ENCODE results near the gene CDKN2B. TPM values are rescaled to one million over a fixed set of nuclear protein-coding genes. Genes with fewer than 3 reads are reported as not detected.
A peak's percentile ranks its signal among the peaks of the same experiment; 100 is the strongest.

Gene CDKN2B
- total and polyA plus RNA-seq, 3 experiments from 2014 or later: 0.09 to 0.16 TPM; not detected in 1

DNA sequence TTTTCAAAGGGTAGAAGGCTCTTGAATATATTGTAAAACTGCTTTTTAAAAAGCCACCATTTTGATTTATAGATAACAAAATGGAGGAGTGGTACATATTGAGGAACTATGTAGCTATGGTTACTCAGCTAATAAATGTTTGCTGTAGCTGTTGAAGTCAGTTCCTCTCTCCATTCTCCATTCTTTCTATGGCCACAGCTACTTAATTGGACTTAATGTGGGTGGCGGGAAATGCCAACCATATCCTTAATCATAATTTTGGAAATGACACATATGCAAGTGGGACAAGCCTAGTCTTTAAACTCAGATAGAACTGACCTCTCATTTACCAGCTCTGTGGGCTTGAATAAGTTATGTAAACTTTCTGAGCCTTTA, 25.6 kb downstream of the CDKN2B start:
- CTCF ChIA-PET: interaction anchor here (2.0 kb wide), 1 partner anchor 25 kb away, joined by 11 read pairs; the partner anchor contains the start of gene CDKN2B
- H3K27me3 Mint-ChIP-seq: peaks cover 28 to 71% of the 10 kb centered on the region in 2 donors

GRCh38 chr9:21982861-21983560, 26.1 kb downstream of the CDKN2B start:
- H3K27ac ChIP-seq (ENCODE audit: low read depth, low read length): no peak overlapping the region
- no peak for DNase-seq
- Mint-ChIP-seq H3K4me3 (no peak overlapping the region), H3K4me1 (peaks cover 0 to 7% (median 2%) of the 10 kb centered on the region in 3 donors), H3K9me3 (no peaks in the 10 kb centered on the region), H3K27ac (no peak overlapping the region), H3K36me3 (no peaks in the 10 kb centered on the region), H3K27me3 (peaks cover 30 to 71% of the 10 kb centered on the region in 2 donors)
- H3K4me1 ChIP-seq (ENCODE audit: insufficient read depth, low read length): no peaks in the 10 kb centered on the region
- no peaks in the 10 kb centered on the region for H3K36me3 ChIP-seq (ENCODE audit: insufficient read depth, low read length)
- ChIA-PET POLR2A (no interaction called here), CTCF (interaction anchor here (0.9 to 2.0 kb wide), 2 partner anchors 14 to 25 kb away, joined by 3 to 11 read pairs; partner anchors contain the start of gene CDKN2B)
- no peak overlapping the region for H3K4me3 ChIP-seq (ENCODE audit: low read length)
- H3K9me3 ChIP-seq (ENCODE audit: low read length): no peaks in the 10 kb centered on the region
- peaks cover 22% of the 10 kb centered on the region for H3K27me3 ChIP-seq (ENCODE audit: insufficient read depth, low read length, poor library complexity, severe bottlenecking)

More for the DNA sequence above, 25.6 kb downstream of the CDKN2B start:
- H3K4me1 ChIP-seq (ENCODE audit: insufficient read depth, low read length): no peaks in the 10 kb centered on the region
- POLR2A ChIA-PET: no interaction called here
- Mint-ChIP-seq H3K4me1 (peaks cover 0 to 7% (median 2%) of the 10 kb centered on the region in 3 donors), H3K27ac (no peak overlapping the region), H3K9me3 (no peaks in the 10 kb centered on the region), H3K4me3 (no peak overlapping the region), H3K36me3 (no peaks in the 10 kb centered on the region)
- H3K36me3 ChIP-seq (ENCODE audit: insufficient read depth, low read length): no peaks in the 10 kb centered on the region
- peaks cover 26% of the 10 kb centered on the region for H3K27me3 ChIP-seq (ENCODE audit: insufficient read depth, low read length, poor library complexity, severe bottlenecking)
- H3K9me3 ChIP-seq (ENCODE audit: low read length): no peaks in the 10 kb centered on the region
- no peak overlapping the region for H3K4me3 ChIP-seq (ENCODE audit: low read length)
- DNase-seq: no peak
- H3K27ac ChIP-seq (ENCODE audit: low read depth, low read length): no peak overlapping the region

DNA sequence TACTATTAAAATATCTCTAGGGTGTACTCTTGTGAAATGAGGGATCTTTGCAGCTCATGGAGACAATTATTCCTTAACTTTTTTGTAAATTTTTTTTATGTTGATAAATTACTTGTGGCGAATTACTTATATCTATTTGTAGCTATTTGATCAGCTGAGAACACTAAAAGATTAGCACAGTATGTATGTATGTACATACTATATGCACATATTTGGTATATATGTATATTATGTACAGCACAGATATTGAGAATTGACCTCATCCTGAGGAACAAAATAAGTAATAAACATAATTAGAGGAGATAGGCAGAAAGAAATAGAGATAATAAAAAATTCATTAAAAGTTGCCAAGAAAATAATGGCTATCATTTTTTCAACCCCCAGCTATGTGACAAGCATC, 26.7 kb downstream of the CDKN2B start:
- no peak overlapping the region for H3K27ac Mint-ChIP-seq
- H3K4me1 ChIP-seq (ENCODE audit: insufficient read depth, low read length): no peaks in the 10 kb centered on the region
- CTCF ChIA-PET: interaction anchor here (0.9 to 2.0 kb wide), 2 partner anchors 13 to 26 kb away, joined by 3 to 11 read pairs; partner anchors contain the start of gene CDKN2B
- peaks cover 28% of the 10 kb centered on the region for H3K27me3 ChIP-seq (ENCODE audit: insufficient read depth, low read length, poor library complexity, severe bottlenecking)
- H3K9me3 ChIP-seq (ENCODE audit: low read length): no peaks in the 10 kb centered on the region
- peaks cover 0 to 7% (median 2%) of the 10 kb centered on the region in 3 donors for H3K4me1 Mint-ChIP-seq
- no peaks in the 10 kb centered on the region for H3K36me3 ChIP-seq (ENCODE audit: insufficient read depth, low read length)
- H3K9me3 Mint-ChIP-seq: no peaks in the 10 kb centered on the region
- H3K36me3 Mint-ChIP-seq: no peaks in the 10 kb centered on the region
- POLR2A ChIA-PET: no interaction called here
- H3K4me3 Mint-ChIP-seq: no peak overlapping the region
- H3K27ac ChIP-seq (ENCODE audit: low read depth, low read length): no peak overlapping the region
- peaks cover 36 to 74% of the 10 kb centered on the region in 2 donors for H3K27me3 Mint-ChIP-seq
- no peak for DNase-seq
- H3K4me3 ChIP-seq (ENCODE audit: low read length): no peak overlapping the region

DNA sequence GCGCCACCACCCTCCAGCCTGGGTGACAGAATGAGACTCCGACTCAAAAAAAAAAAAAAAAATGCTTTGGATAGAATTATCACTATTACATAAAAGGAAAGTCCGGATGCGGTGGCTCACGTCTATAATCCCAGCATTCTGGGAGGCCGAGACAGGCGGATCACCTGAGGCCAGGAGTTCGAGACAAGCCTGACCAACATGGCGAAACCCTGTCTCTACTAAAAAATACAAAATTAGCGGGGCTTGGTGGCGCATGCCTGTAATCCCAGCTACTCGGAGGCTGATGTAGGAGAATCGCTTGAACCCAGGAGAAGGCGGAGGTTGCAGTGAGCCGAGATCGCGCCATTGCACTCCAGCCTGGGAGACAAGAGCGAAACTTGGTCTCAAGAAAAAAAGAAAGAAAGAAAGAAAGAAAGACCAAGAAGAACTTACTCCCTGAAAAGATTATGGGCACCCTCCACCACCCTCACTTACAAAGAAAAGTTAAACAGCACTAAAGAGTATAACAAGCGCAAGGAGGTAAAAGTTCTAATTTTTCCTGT, 32.7 kb downstream of the CDKN2B start:
- no peaks in the 10 kb centered on the region for H3K36me3 ChIP-seq (ENCODE audit: insufficient read depth, low read length)
- H3K4me1 ChIP-seq (ENCODE audit: insufficient read depth, low read length): peaks cover 16% of the 10 kb centered on the region
- POLR2A ChIA-PET: no interaction called here
- peaks cover 72% of the 10 kb centered on the region for H3K27me3 ChIP-seq (ENCODE audit: insufficient read depth, low read length, poor library complexity, severe bottlenecking)
- no peak overlapping the region for H3K27ac ChIP-seq (ENCODE audit: low read depth, low read length)
- CTCF ChIA-PET: interaction anchor here (0.7 to 1.6 kb wide), 3 partner anchors 10 to 32 kb away, joined by 3 to 6 read pairs (median 4); partner anchors contain the start of gene CDKN2B-AS1
- H3K27me3 Mint-ChIP-seq: peaks cover 83 to 88% of the 10 kb centered on the region in 2 donors
- H3K4me3 Mint-ChIP-seq: peak overlapping the region in 1 of 7 donors; percentile 32
- H3K4me1 Mint-ChIP-seq: peaks cover 14 to 19% (median 18%) of the 10 kb centered on the region in 3 donors
- H3K9me3 ChIP-seq (ENCODE audit: low read length): no peaks in the 10 kb centered on the region
- no peaks in the 10 kb centered on the region for H3K36me3 Mint-ChIP-seq
- no peak overlapping the region for H3K27ac Mint-ChIP-seq
- H3K9me3 Mint-ChIP-seq: peaks cover 0 to 6% (median 2%) of the 10 kb centered on the region in 5 donors
- no peak overlapping the region for H3K4me3 ChIP-seq (ENCODE audit: low read length)
- DNase-seq: no peak

- H3K9me3 ChIP-seq (ENCODE audit: low read length): no peaks in the 10 kb centered on the region
- H3K36me3 Mint-ChIP-seq: peaks cover 0 to 3% (median 2%) of the 10 kb centered on the region in 3 donors
- ChIA-PET CTCF (no interaction called here), POLR2A (no interaction called here)
- H3K27me3 ChIP-seq (ENCODE audit: insufficient read depth, low read length, poor library complexity, severe bottlenecking): peaks cover 83% of the 10 kb centered on the region
- H3K4me3 ChIP-seq (ENCODE audit: low read length): peak overlapping the region; percentile 45
- H3K4me3 Mint-ChIP-seq: peak overlapping the region; percentile 65 to 85 (median 80)
- H3K27ac ChIP-seq (ENCODE audit: low read depth, low read length): no peak overlapping the region
- DNase-seq: peak in 3 of 5 donors; percentile 22 to 58 (median 28)
- H3K27me3 Mint-ChIP-seq: peaks cover 88 to 91% of the 10 kb centered on the region in 2 donors
- H3K36me3 ChIP-seq (ENCODE audit: insufficient read depth, low read length): no peaks in the 10 kb centered on the region
- H3K9me3 Mint-ChIP-seq: peaks cover 0 to 12% (median 11%) of the 10 kb centered on the region in 5 donors
- peaks cover 16% of the 10 kb centered on the region for H3K4me1 ChIP-seq (ENCODE audit: insufficient read depth, low read length)
- peak overlapping the region in 3 of 8 donors; percentile 6 to 62 (median 55) for H3K27ac Mint-ChIP-seq
- H3K4me1 Mint-ChIP-seq: peaks cover 21 to 23% (median 22%) of the 10 kb centered on the region in 3 donors
Measured at GRCh38 chr9:21974722-21975409, 34.2 kb downstream of the CDKN2B start.

GRCh38 chr9:21974343-21974721, 34.8 kb downstream of the CDKN2B start:
- H3K27me3 Mint-ChIP-seq: peaks cover 86 to 91% of the 10 kb centered on the region in 2 donors
- no peak for DNase-seq

DNA sequence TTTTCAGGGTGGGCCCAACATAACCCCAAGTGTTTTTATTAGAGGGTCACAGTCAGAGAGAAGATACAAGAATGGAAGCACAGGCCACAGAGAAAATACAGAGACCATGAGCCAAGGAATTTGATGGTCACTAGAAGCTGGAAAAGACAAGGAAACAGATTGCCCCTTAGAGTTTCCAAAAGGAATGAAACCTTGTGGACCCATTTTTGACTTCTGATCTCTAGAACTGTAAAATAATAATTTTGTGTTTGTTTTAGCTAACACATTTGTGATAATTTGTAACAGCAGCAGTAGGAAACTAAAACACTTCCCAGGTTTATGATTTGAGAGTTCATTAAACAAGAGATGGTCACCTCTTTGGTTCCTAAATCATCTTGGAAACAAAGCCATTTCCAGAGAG, 36.7 kb downstream of the CDKN2B start:
- H3K27ac Mint-ChIP-seq: no peak overlapping the region
- Histone ChIP-seq H3K4me3 (ENCODE audit: low read length) (no peak overlapping the region), H3K4me1 (ENCODE audit: insufficient read depth, low read length) (peaks cover 16% of the 10 kb centered on the region), H3K9me3 (ENCODE audit: low read length) (peaks cover 15% of the 10 kb centered on the region), H3K27ac (ENCODE audit: low read depth, low read length) (no peak overlapping the region), H3K27me3 (ENCODE audit: insufficient read depth, low read length, poor library complexity, severe bottlenecking) (peaks cover 88% of the 10 kb centered on the region), H3K36me3 (ENCODE audit: insufficient read depth, low read length) (no peaks in the 10 kb centered on the region)
- ChIA-PET CTCF (interaction anchor here (1.1 kb wide), 1 partner anchor 21 kb away, joined by 4 read pairs; the partner anchor contains the start of gene CDKN2A), POLR2A (no interaction called here)
- H3K4me1 Mint-ChIP-seq: peaks cover 28 to 40% (median 33%) of the 10 kb centered on the region in 3 donors
- H3K27me3 Mint-ChIP-seq: peaks cover 89 to 91% of the 10 kb centered on the region in 2 donors
- H3K36me3 Mint-ChIP-seq: peaks cover 2 to 11% (median 3%) of the 10 kb centered on the region in 3 donors
- no peak for DNase-seq
- H3K9me3 Mint-ChIP-seq: peaks cover 8 to 33% (median 29%) of the 10 kb centered on the region in 5 donors
- H3K4me3 Mint-ChIP-seq: no peak overlapping the region

More at GRCh38 chr9:21974343-21974721, 34.8 kb downstream of the CDKN2B start:
- POLR2A ChIA-PET: no interaction called here
- peaks cover 0 to 3% (median 3%) of the 10 kb centered on the region in 3 donors for H3K36me3 Mint-ChIP-seq
- H3K27me3 ChIP-seq (ENCODE audit: insufficient read depth, low read length, poor library complexity, severe bottlenecking): peaks cover 83% of the 10 kb centered on the region
- no peak overlapping the region for H3K4me3 ChIP-seq (ENCODE audit: low read length)
- H3K9me3 Mint-ChIP-seq: peaks cover under 1 to 16% (median 15%) of the 10 kb centered on the region in 5 donors
- H3K4me1 Mint-ChIP-seq: peaks cover 22 to 23% (median 23%) of the 10 kb centered on the region in 3 donors
- H3K4me1 ChIP-seq (ENCODE audit: insufficient read depth, low read length): peaks cover 16% of the 10 kb centered on the region
- peak overlapping the region; percentile 65 to 85 (median 80) for H3K4me3 Mint-ChIP-seq
- peak overlapping the region in 3 of 8 donors; percentile 17 to 62 (median 32) for H3K27ac Mint-ChIP-seq
- H3K9me3 ChIP-seq (ENCODE audit: low read length): peaks cover 3% of the 10 kb centered on the region
- CTCF ChIA-PET: no interaction called here
- no peak overlapping the region for H3K27ac ChIP-seq (ENCODE audit: low read depth, low read length)
- no peaks in the 10 kb centered on the region for H3K36me3 ChIP-seq (ENCODE audit: insufficient read depth, low read length)

Data from CD8-positive, alpha-beta memory T cell (primary cell).